ENCODE measurements around the gene PPP1R7.

The PPP1R7 gene

GRCh38 chr2:241213567-241213966, 63.3 kb downstream of the PPP1R7 start:
- DNase-seq (ENCODE audit: low spot score) = no peak

GRCh38 chr2:241214209-241214608, 63.9 kb downstream of the PPP1R7 start:
- no peak for DNase-seq (ENCODE audit: low spot score)

GRCh38 chr2:241214766-241215165, 64.5 kb downstream of the PPP1R7 start:
- no peak for DNase-seq (ENCODE audit: low spot score)

GRCh38 chr2:241215421-241215820, 65.2 kb downstream of the PPP1R7 start:
- DNase-seq (ENCODE audit: low spot score) = no peak

GRCh38 chr2:241216211-241216761, 66.0 kb downstream of the PPP1R7 start:
- no peak for DNase-seq (ENCODE audit: low spot score)

- peak; percentile 88 for DNase-seq (ENCODE audit: low spot score)
Observed at GRCh38 chr2:241217320-241218031, 67.2 kb downstream of the PPP1R7 start.

GRCh38 chr2:241218131-241219029, 68.1 kb downstream of the PPP1R7 start:
- peak; percentile 63 for DNase-seq (ENCODE audit: low spot score)

- no peak for DNase-seq (ENCODE audit: low spot score)
Observed at GRCh38 chr2:241219030-241219382, 68.7 kb downstream of the PPP1R7 start.

- no peak for DNase-seq (ENCODE audit: low spot score)
Observed at GRCh38 chr2:241219856-241220356, 69.6 kb downstream of the PPP1R7 start.

GRCh38 chr2:241223211-241224017, 73.1 kb downstream of the PPP1R7 start:
- DNase-seq (ENCODE audit: low spot score) = no peak

- peak; percentile 80 for DNase-seq (ENCODE audit: low spot score)
Observed at GRCh38 chr2:241224018-241224850, 74.0 kb downstream of the PPP1R7 start.

GRCh38 chr2:241224851-241225438, 74.7 kb downstream of the PPP1R7 start:
- no peak for DNase-seq (ENCODE audit: low spot score)

GRCh38 chr2:241225545-241225944, 75.3 kb downstream of the PPP1R7 start:
- DNase-seq (ENCODE audit: low spot score) = no peak

- DNase-seq (ENCODE audit: low spot score) = no peak
Observed at GRCh38 chr2:241225983-241226382, 75.7 kb downstream of the PPP1R7 start.

- DNase-seq (ENCODE audit: low spot score) = no peak
Observed at GRCh38 chr2:241226723-241227572, 76.7 kb downstream of the PPP1R7 start.

GRCh38 chr2:241227594-241227993, 77.3 kb downstream of the PPP1R7 start:
- DNase-seq (ENCODE audit: low spot score) = no peak

GRCh38 chr2:241228081-241228859, 78.0 kb downstream of the PPP1R7 start:
- no peak for DNase-seq (ENCODE audit: low spot score)

- DNase-seq (ENCODE audit: low spot score) = no peak
Observed at GRCh38 chr2:241228860-241229516, 78.7 kb downstream of the PPP1R7 start.

Measured in AG20443 (cell line).